ENCODE measurements around the gene CCR5.

CCR5 gene

DNA sequence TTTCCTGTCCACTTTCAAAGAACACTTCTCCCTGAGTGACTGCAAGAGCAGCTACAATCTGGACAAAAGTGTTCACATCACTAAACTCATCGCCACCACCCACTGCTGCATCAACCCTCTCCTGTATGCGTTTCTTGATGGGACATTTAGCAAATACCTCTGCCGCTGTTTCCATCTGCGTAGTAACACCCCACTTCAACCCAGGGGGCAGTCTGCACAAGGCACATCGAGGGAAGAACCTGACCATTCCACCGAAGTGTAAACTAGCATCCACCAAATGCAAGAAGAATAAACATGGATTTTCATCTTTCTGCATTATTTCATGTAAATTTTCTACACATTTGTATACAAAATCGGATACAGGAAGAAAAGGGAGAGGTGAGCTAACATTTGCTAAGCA, 38.1 kb downstream of the CCR5 start:
- no peak for DNase-seq (ENCODE audit: low spot score)

DNA sequence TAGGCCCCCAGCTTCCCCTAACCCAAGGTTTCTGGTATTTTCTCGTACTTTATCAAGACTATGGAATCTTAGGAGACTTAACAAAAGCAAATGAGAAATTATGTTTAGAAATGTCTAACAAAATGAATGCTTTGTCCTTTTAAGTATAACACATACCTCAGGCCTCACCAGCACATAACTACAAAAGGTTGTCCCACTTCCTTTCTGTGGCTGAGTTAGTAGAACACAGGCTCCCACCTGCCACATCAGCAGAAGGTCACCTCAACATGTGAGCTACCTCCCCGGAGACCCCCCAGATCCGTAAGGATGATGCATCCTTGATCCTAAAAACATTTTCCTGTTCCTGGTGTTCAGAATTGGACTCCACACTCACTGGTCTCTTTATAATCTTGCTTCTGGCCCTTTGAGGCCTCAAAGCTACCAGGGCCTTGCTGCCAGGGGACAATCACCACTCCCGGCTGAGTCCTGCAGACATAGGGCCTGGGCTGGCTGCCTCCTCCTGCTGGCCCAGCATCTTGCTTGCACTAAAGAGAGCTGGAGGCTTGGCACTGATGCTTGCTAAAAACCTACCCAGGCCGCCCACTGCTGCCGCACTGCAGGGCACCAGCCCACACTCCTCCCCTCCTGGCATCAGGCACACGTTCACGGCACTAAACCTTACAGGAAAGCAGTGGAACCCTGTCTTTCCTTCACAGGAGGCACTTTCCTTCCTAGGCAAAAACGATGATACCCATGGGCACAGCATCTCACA, 39.2 kb downstream of the CCR5 start:
- DNase-seq (ENCODE audit: low spot score), result no peak

DNA sequence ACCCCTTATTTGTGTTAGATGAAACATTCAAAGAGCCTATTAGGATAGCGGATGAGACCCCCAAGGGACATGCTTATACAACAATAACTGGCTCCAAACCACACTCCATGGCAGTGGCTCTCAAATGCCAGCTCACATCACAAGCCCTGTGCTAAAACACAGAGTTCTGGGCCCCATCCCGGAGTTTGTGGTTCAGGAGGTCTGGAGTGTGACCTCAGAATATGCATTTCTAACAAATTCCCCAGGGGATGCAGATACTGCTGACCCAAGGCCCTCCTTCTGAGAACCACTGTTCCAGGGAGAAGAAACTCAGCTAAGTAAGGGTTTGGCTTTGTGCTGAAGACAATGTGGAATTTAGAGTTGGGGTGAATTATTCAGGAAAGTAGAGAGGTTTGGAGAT, 39.9 kb downstream of the CCR5 start:
- no peak for DNase-seq (ENCODE audit: low spot score)

DNA sequence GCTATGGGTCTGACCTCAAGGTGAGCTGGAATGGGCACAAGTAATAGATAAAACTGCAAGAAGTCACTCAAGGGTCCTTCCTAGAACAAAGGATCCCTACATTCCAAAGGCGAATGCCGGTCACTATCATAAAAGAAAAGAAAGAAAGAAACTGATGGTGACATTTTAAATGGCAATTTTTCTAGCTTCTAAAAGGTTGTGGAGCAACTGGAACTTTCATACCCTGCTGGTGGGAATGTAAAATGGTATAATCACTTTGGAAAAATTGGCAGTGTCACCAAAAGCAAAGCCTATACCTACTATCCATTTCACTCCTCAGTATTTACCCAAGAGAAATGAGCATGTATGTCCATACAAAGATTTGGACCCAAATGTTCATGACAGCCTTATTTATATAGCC, 40.5 kb downstream of the CCR5 start:
- DNase-seq (ENCODE audit: low spot score), result no peak

DNA sequence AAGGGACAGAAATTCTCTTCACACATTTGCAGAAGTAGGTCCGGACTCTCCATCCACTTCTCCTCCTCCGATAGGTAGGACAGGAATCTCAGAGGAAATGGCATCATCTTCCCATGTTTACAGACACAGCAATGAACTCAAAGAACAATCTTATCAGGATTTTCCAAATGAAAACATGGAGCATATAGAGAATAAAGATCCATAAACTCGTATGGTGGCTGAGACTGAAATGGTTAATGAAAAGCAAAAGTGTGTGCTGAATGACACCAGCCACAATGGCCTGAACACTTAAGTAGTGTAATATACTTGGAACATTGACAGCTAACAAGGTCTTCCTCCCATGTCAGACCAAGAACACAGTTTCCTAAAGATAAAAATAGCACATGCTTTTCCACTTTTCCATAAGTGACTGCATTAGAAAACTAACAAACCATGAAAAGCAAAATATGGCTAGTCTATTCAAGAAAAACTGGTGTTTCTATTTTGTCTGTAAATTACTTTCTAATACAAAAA, 42.1 kb downstream of the CCR5 start:
- no peak for DNase-seq (ENCODE audit: low spot score)

DNA sequence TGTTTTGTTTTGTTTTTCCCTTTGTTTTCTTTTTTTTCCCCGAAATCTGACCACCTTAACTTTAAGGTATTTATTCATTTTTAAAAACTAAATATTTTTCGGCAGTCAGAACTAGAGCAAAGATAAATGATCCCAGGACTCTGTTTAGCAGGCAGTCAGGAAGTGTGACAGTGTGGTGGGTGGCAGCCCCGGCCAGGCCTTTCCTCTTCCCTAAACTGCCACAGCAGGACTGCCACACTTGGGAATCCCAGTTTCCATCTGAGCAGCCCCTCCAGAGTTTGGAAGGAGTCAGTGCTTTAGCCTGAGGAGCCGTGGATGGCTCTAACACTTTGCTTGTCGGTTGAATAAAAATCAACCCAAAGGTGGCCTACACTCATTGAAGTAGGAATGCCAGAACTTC, 43.2 kb downstream of the CCR5 start:
- no peak for DNase-seq (ENCODE audit: low spot score)

DNA sequence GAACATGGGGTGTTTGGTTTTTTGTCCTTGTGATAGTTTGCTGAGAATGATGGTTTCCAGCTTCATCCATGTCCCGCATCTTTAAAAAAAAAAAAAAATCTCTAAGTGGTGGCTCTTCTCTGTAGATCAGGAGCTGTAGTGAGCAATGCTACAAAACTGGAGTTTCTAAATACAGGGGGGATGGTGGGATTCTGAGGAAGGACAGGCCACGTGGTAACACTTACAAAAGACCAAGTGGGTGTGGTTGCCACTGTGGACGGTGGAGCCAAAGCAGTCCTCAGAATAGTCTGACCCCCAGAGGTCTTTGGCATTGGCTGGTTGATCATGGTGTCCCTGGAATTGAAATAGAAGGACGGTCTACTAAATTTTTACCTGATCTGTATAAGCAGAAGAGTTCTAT, 44.0 kb downstream of the CCR5 start:
- DNase-seq (ENCODE audit: low spot score), result no peak

DNA sequence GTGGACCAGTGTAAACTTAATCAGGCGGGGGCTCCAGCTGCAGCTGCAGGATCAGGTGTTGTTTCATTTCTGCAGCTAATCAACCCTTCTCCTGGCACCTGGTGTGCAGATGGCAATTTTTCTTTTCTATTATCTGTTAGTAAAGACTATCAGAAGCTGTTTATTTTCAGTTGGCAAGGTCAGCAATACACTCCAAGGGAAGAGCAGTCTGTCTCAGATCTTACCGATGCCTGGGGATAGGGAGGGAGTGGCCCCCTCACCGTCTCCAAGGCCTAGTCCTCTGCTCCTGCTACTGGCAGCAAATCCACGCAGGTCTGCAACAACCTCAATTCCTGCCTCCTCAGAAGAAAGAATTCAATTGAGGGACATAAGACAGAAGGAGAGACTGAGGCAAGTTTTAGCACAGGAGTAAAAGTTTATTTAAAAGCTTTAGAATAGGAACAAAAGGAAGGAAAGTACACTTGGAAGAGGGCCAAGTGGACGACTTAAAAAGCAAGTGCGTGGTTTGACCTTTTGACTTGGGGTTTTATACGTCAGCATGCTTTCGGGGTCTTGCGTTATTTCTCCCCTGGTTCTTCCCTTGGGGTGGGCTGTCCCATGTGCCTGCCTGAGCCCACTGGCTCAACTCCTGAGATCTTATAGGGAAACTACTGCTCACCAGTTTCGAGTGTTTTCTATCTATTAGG, 45.5 kb downstream of the CCR5 start:
- DNase-seq (ENCODE audit: low spot score), result no peak

DNA sequence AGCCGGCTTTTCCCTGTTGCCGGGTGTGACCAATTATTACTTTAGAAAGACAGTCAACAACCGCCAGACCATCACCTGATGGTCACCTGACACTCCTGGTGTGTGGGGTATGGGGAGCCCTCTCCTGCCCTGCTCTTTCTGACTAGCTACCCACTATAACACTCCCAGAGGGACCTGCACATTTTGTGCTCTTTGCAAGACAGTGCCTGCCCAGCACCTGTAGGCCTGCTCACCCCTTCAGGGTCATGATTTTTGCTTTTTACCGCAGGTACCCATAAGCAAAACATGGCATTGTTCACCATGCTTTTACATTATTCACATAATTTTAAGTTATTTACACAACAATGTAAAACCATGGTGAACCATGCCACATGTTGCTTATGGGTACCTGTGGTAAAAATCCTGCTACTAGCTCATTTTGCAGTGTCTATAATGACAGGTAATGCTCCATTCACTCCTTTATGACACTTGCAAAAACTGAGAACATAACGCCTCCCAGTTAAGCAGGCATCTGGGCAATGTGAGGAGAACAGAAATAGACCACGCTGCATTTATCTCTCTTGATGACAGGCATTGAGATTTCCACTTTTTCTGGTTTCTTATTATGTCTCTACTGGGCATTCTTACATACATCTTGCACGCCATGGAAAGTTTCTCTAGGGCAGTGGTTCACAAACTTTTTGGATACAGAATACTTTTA, 46.2 kb downstream of the CCR5 start:
- DNase-seq (ENCODE audit: low spot score), result no peak

DNA sequence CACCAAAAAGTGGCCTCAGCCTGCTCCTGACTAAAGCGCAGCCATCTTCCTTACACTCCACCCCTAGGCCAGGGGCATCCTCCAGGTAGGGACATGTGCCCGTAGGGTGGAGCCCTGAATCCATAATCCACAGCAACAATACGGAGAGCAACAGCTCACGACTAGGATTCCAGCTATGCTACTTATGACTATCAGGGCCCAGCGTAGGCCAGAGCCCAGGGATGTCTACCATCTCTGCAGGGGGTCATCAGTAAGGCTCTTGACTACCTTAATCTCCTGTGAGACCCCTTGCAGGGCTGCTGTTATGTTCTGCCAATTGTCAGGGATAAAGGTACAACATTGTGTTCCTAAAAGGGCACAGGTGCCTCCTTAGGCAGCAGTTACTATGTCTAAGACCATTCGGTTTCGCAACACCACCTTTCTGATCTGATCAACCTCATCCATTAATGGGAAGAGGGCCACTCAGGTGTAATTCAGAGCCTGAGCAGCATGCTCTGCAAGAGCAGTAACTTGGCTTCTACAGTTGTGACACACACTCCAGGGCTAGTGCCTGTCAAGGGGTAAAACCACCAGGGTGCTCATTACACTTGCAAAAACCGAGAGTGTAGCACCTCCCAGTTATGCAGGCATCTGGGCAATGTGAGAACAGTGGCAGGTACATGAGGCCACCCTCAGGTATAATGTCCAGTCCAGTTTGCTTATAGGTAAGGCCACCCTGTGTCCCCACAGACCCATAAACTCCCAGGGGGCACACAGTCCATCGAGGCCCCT, 47.3 kb downstream of the CCR5 start:
- DNase-seq (ENCODE audit: low spot score), result no peak

DNA sequence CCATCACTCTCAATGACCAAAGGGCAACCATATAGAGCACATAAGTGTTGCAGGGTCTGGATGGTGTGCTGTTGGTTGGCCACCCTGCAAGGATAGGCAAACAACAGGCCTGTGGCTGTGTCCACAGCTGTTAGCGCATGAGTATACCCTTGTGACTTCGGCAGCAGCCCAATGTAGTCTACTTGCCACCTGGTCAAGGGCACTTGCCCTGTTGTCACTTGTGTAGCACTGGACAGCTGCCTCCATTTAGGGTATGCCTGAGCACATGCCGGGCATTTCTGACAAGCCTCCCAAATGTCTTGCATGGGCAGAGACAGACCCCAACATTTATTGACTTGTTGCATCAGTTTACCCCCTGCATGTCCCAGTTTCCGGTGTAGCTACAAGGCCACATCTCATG, 49.1 kb downstream of the CCR5 start:
- no peak for DNase-seq (ENCODE audit: low spot score)

DNA sequence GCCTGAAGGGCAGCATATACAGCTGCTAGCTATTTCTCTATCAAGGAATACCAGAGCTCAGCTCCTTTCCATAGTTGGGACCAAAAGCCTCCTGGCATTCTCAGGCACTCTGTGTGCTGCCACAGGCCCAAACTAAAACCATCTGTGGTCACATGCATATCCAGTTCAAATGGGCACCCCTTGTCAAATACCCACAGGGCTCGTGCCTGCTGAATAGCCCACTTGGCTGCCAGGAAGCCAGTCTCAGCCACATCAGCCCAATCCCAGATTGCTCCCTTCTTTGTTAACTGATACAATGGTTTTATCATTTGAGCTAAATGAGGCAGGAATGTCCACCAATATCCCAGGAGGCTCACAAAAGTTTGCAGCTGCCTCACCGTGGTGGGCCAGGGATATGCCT, 50.2 kb downstream of the CCR5 start:
- DNase-seq (ENCODE audit: low spot score), result no peak

DNA sequence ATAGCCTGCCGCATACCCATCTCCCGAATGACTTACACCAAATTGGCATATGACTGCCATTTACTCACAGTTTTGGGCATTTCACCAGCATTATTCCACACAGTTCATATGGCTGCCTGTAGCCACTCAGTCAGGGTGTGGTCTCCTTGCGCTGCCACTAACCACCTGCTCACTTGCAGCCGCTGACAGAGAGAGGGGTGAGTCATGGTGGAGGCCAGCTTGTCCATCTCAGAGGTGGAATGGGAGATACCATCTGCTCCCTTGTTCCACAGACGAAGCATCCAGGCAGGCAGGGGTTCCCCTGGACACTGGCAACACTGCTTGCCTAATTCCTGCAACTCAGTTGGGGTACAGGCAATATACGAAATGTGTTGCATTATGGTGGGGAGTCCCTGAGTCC, 51.9 kb downstream of the CCR5 start:
- no peak for DNase-seq (ENCODE audit: low spot score)

DNA sequence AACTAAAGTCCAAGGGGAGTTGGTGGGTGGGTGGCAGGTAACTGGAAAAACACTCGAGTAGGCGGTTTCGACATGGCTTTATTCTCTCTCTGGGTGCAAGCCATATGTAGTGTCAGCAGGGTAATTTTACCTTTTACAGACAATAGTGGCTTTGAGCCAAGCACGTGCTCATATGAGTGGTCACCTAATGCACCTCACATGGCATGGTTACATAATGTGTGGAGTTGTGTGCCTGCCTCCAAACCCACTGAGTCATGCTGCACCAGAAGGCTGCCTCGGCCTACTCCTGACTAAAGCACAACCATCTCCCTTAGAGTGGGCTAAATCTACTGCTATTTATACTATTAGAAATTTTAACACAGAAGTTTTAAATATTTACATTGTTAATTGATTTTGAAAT, 52.8 kb downstream of the CCR5 start:
- no peak for DNase-seq (ENCODE audit: low spot score)
